WTC11 (cell line): Measurements from ENCODE around the gene MACROD2. TPM values are rescaled to one million over a fixed set of nuclear protein-coding genes. Genes with fewer than 3 reads are reported as not detected.
A peak's percentile ranks its signal among the peaks of the same experiment; 100 is the strongest.

Experiments used
- ATAC-seq: fragments of 200-7000 bp; cut with Tn5 transposase; 2 replicates; pipeline ENCODE4 v1.10.0; 2021; ENCODE audit warnings: mild to moderate bottlenecking, moderate library complexity
- CTCF ChIA-PET: fragments of 300-600 bp; sonication (Branson Sonifier 250); formaldehyde crosslinking; loops from one replicate; lab custom pipeline; 2021; ENCODE audit warnings: antibody characterized with exemption; lab: Charles Lee
- POLR2A ChIA-PET: fragments of 350-600 bp; sonication (Branson Sonifier 250); formaldehyde crosslinking; loops from one replicate; lab custom pipeline; 2021; ENCODE audit warnings: antibody characterized with exemption; lab: Charles Lee
- DNase-seq: peaks from one replicate; pipeline ENCODE4 v3.0.0; 2021; ENCODE audit warnings: low spot score
- H3K27ac Mint-ChIP-seq: 2 replicates; pipeline ENCODE4 v1.8.0; 2021; ENCODE audit warnings: mixed read lengths
- H3K27me3 Mint-ChIP-seq: 2 replicates; pipeline ENCODE4 v1.8.0; 2021; ENCODE audit warnings: low read depth, mild to moderate bottlenecking, moderate library complexity, mixed read lengths
- H3K36me3 Mint-ChIP-seq: 2 replicates; pipeline ENCODE4 v1.8.0; 2021; ENCODE audit warnings: mixed read lengths
- H3K4me1 Mint-ChIP-seq: 2 replicates; pipeline ENCODE4 v1.8.0; 2022; ENCODE audit warnings: mixed read lengths
- H3K4me3 Mint-ChIP-seq: 2 replicates; pipeline ENCODE4 v1.8.0; 2021; ENCODE audit warnings: mild to moderate bottlenecking, moderate library complexity, mixed read lengths
- H3K9me3 Mint-ChIP-seq: 2 replicates; pipeline ENCODE4 v1.8.0; 2021; ENCODE audit warnings: mixed read lengths
- ATF1 ChIP-seq: sonication (generic); formaldehyde crosslinking; IDR thresholded peaks from 2 replicates; pipeline ENCODE4 v1.8.1; 2023; ENCODE audit warnings: mild to moderate bottlenecking, moderate library complexity, missing genetic modification reagents
- CTCF ChIP-seq: fragments of 200-600 bp; IDR thresholded peaks from 2 replicates; pipeline ENCODE4 v1.8.0; 2022; ENCODE audit warnings: antibody characterized with exemption
- ELF4 ChIP-seq: sonication (generic); formaldehyde crosslinking; IDR thresholded peaks from 2 replicates; pipeline ENCODE4 v1.8.1; 2022; ENCODE audit warnings: low read depth, mild to moderate bottlenecking, moderate library complexity, missing genetic modification reagents
- EMX1 ChIP-seq: fragments of 250-450 bp; sonication (Bioruptor Pico); IDR thresholded peaks from 2 replicates; pipeline ENCODE4 v1.8.0; 2021; ENCODE audit warnings: mild to moderate bottlenecking
- ERG ChIP-seq: fragments of 250-450 bp; sonication (Bioruptor Pico); IDR thresholded peaks from 2 replicates; pipeline ENCODE4 v1.8.0; 2021; ENCODE audit warnings: mild to moderate bottlenecking
- FOXK1 ChIP-seq: sonication (generic); formaldehyde crosslinking; IDR thresholded peaks from 2 replicates; pipeline ENCODE4 v1.8.0; 2022; ENCODE audit warnings: mild to moderate bottlenecking, moderate library complexity, missing genetic modification reagents
- FOXP4 ChIP-seq: sonication (generic); formaldehyde crosslinking; IDR thresholded peaks from 2 replicates; pipeline ENCODE4 v1.8.0; 2022; ENCODE audit warnings: mild to moderate bottlenecking, missing genetic modification reagents
- GABPB1 ChIP-seq: sonication (generic); formaldehyde crosslinking; IDR thresholded peaks from 2 replicates; pipeline ENCODE4 v1.8.1; 2023; ENCODE audit warnings: mild to moderate bottlenecking, missing genetic modification reagents
- GTF2I ChIP-seq: fragments of 250-450 bp; sonication (Bioruptor Pico); conservative IDR thresholded peaks from 2 replicates; pipeline ENCODE4 v1.4.0; 2021; ENCODE audit warnings: mild to moderate bottlenecking
- MYBL2 ChIP-seq: sonication (generic); formaldehyde crosslinking; IDR thresholded peaks from 2 replicates; pipeline ENCODE4 v1.8.1; 2023; ENCODE audit warnings: mild to moderate bottlenecking, moderate library complexity, missing genetic modification reagents
- PRRX2 ChIP-seq: fragments of 250-450 bp; sonication (Bioruptor Pico); IDR thresholded peaks from 2 replicates; pipeline ENCODE4 v1.8.0; 2021; ENCODE audit warnings: mild to moderate bottlenecking
- TEAD4 ChIP-seq: sonication (generic); formaldehyde crosslinking; IDR thresholded peaks from 2 replicates; pipeline ENCODE4 v1.8.0; 2022; ENCODE audit warnings: mild to moderate bottlenecking, missing genetic modification reagents
- ZNF121 ChIP-seq: sonication (generic); formaldehyde crosslinking; IDR thresholded peaks from 2 replicates; pipeline ENCODE4 v1.8.0; 2023; ENCODE audit warnings: missing genetic modification reagents
- ZNF396 ChIP-seq: fragments of 250-450 bp; sonication (Bioruptor Pico); IDR thresholded peaks from 2 replicates; pipeline ENCODE4 v1.8.0; 2021; ENCODE audit warnings: mild to moderate bottlenecking, moderate library complexity, borderline replicate concordance
- total RNA-seq: library from RNA; stranded (reverse); gene quantifications from 3 replicates; pipeline ENCODE4 v1.2.3, GENCODE V29; 2021
- TF ChIP-seq, protein P1 (sequence below): sonication (generic); formaldehyde crosslinking; IDR thresholded peaks from 2 replicates; pipeline ENCODE4 v1.8.1; 2022; ENCODE audit warnings: low read depth, mild to moderate bottlenecking, moderate library complexity, missing genetic modification reagents, borderline replicate concordance
- TF ChIP-seq, protein P2 (sequence below): fragments of 250-450 bp; sonication (Bioruptor Pico); IDR thresholded peaks from 2 replicates; pipeline ENCODE4 v1.9.0; 2021; ENCODE audit warnings: mild to moderate bottlenecking
- TF ChIP-seq, protein P3 (sequence below): sonication (generic); formaldehyde crosslinking; IDR thresholded peaks from 2 replicates; pipeline ENCODE4 v1.8.1; 2022; ENCODE audit warnings: mild to moderate bottlenecking, missing genetic modification reagents, moderate library complexity, borderline replicate concordance
- TF ChIP-seq, protein P4 (sequence below): sonication (generic); formaldehyde crosslinking; IDR thresholded peaks from 2 replicates; pipeline ENCODE4 v1.8.1; 2023; ENCODE audit warnings: mild to moderate bottlenecking, missing genetic modification reagents

Gene MACROD2
- total RNA-seq, 1 experiment from 2014 or later: 4.1 TPM

GRCh38 chr20:15654208-15654649, 1658.9 kb downstream of the MACROD2 start:
- TF ChIP-seq ZNF121 (no peak), CTCF (peak; percentile 58)
- TF ChIP-seq, protein P1, sequence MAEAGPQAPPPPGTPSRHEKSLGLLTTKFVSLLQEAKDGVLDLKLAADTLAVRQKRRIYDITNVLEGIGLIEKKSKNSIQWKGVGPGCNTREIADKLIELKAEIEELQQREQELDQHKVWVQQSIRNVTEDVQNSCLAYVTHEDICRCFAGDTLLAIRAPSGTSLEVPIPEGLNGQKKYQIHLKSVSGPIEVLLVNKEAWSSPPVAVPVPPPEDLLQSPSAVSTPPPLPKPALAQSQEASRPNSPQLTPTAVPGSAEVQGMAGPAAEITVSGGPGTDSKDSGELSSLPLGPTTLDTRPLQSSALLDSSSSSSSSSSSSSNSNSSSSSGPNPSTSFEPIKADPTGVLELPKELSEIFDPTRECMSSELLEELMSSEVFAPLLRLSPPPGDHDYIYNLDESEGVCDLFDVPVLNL: no peak
- TF ChIP-seq, protein P2, sequence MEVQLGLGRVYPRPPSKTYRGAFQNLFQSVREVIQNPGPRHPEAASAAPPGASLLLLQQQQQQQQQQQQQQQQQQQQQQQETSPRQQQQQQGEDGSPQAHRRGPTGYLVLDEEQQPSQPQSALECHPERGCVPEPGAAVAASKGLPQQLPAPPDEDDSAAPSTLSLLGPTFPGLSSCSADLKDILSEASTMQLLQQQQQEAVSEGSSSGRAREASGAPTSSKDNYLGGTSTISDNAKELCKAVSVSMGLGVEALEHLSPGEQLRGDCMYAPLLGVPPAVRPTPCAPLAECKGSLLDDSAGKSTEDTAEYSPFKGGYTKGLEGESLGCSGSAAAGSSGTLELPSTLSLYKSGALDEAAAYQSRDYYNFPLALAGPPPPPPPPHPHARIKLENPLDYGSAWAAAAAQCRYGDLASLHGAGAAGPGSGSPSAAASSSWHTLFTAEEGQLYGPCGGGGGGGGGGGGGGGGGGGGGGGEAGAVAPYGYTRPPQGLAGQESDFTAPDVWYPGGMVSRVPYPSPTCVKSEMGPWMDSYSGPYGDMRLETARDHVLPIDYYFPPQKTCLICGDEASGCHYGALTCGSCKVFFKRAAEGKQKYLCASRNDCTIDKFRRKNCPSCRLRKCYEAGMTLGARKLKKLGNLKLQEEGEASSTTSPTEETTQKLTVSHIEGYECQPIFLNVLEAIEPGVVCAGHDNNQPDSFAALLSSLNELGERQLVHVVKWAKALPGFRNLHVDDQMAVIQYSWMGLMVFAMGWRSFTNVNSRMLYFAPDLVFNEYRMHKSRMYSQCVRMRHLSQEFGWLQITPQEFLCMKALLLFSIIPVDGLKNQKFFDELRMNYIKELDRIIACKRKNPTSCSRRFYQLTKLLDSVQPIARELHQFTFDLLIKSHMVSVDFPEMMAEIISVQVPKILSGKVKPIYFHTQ: no peak
- CTCF ChIA-PET: interaction anchor here (0.5 to 2.3 kb wide), 29 partner anchors 9 to 1104 kb away, joined by 3 to 33 read pairs (median 4); no protein-coding TSS in a partner anchor
- H3K9me3 Mint-ChIP-seq: no peaks in the 10 kb centered on the region
- peak; percentile 44 for DNase-seq
- POLR2A ChIA-PET: interaction anchor here (0.6 kb wide), 1 partner anchor 111 kb away, joined by 3 read pairs; no protein-coding TSS in a partner anchor
- ATAC-seq: peak; percentile 99
- H3K4me3 Mint-ChIP-seq: no peak overlapping the region
- no peaks in the 10 kb centered on the region for H3K36me3 Mint-ChIP-seq
- H3K27me3 Mint-ChIP-seq: no peaks in the 10 kb centered on the region
- peaks cover 13% of the 10 kb centered on the region for H3K4me1 Mint-ChIP-seq
- no peak overlapping the region for H3K27ac Mint-ChIP-seq

DNA sequence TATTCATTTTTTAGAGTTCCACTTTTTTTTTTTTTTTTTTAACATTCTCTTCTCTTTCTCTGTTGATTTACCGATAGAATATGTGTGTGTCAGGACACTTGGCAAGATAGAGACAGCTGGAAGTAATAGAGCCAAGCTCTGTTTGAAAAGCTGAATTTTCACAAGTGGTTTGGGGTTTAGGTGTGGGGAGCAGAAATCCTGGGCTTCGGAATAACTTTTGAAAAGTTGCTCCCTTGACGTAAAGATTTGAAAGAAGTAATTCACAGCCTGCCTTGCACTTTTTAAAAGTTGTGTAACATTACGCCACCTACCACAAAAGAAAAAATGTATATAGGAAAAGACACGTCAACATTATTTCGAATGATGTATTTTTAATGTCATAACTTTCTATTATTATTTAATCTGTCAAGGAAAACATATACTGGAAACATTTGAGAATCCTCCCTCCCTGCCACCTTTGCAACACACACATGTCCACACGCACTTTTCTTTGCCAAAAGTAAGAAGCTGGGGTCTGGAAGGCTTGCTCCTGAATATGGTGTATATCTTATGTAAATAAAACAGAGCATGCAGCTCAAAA, 1660.1 kb downstream of the MACROD2 start:
- H3K4me1 Mint-ChIP-seq: peaks cover 13% of the 10 kb centered on the region
- H3K9me3 Mint-ChIP-seq: no peaks in the 10 kb centered on the region
- TF ChIP-seq TEAD4 (CRISPR knock-in tag): no peak
- TF ChIP-seq ELF4 (CRISPR knock-in tag): no peak
- TF ChIP-seq GABPB1 (CRISPR knock-in tag): no peak
- TF ChIP-seq FOXK1 (CRISPR knock-in tag): no peak
- TF ChIP-seq PRRX2 (CRISPR knock-in tag): no peak
- TF ChIP-seq ZNF396: no peak
- no peaks in the 10 kb centered on the region for H3K36me3 Mint-ChIP-seq
- no peak overlapping the region for H3K4me3 Mint-ChIP-seq
- no peaks in the 10 kb centered on the region for H3K27me3 Mint-ChIP-seq
- no peak for DNase-seq
- POLR2A ChIA-PET: no interaction called here
- CTCF ChIA-PET: interaction anchor here (2.0 kb wide), 1 partner anchor 46 kb away, joined by 8 read pairs; no protein-coding TSS in a partner anchor
- ATAC-seq: no peak
- H3K27ac Mint-ChIP-seq: no peak overlapping the region

DNA sequence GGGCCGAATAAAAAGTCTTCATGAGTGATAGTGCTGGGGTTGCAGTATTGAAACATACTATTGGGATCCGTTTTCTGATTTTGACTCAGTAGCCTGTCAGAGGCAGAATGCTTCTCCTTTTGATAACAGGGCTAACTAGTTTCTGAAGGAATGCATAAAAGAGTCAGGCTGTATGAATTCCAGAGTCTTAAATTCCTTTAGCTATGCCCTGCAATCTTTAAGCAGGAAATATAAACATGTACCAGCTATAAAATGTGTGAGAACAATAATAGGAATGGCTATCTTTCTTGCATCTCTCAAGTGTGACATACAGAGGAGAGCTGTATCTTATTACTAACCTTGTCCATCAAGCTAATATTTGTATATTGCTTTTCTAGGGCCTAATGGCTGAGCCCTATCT, 1660.8 kb downstream of the MACROD2 start:
- ChIA-PET POLR2A (no interaction called here), CTCF (no interaction called here)
- TF ChIP-seq ERG (no peak), EMX1 (CRISPR knock-in tag) (no peak), GTF2I (CRISPR knock-in tag) (no peak), FOXP4 (CRISPR knock-in tag) (no peak), ATF1 (no peak), MYBL2 (CRISPR knock-in tag) (no peak)
- TF ChIP-seq, protein P3, sequence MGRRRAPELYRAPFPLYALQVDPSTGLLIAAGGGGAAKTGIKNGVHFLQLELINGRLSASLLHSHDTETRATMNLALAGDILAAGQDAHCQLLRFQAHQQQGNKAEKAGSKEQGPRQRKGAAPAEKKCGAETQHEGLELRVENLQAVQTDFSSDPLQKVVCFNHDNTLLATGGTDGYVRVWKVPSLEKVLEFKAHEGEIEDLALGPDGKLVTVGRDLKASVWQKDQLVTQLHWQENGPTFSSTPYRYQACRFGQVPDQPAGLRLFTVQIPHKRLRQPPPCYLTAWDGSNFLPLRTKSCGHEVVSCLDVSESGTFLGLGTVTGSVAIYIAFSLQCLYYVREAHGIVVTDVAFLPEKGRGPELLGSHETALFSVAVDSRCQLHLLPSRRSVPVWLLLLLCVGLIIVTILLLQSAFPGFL (CRISPR knock-in tag): no peak
- TF ChIP-seq, protein P4, sequence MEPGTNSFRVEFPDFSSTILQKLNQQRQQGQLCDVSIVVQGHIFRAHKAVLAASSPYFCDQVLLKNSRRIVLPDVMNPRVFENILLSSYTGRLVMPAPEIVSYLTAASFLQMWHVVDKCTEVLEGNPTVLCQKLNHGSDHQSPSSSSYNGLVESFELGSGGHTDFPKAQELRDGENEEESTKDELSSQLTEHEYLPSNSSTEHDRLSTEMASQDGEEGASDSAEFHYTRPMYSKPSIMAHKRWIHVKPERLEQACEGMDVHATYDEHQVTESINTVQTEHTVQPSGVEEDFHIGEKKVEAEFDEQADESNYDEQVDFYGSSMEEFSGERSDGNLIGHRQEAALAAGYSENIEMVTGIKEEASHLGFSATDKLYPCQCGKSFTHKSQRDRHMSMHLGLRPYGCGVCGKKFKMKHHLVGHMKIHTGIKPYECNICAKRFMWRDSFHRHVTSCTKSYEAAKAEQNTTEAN (CRISPR knock-in tag): no peak

More for the DNA sequence above, 1660.8 kb downstream of the MACROD2 start:
- Mint-ChIP-seq H3K27ac (no peak overlapping the region), H3K4me1 (peaks cover 19% of the 10 kb centered on the region), H3K9me3 (no peaks in the 10 kb centered on the region), H3K4me3 (no peak overlapping the region), H3K27me3 (no peaks in the 10 kb centered on the region), H3K36me3 (no peaks in the 10 kb centered on the region)
- ATAC-seq (no peak), DNase-seq (no peak)
